Smooth muscle cell (in vitro differentiated cells): ENCODE data around the gene FTCDNL1. TPM values are rescaled to one million over a fixed set of nuclear protein-coding genes. Genes with fewer than 3 reads are reported as not detected.

Source experiments
- DNase-seq: peaks from one replicate; lab custom pipeline; 2025; ENCODE audit not compliant: unreplicated experiment; lab: John Stamatoyannopoulos, UW
- H2AFZ ChIP-seq: fragments of 200-600 bp; sonication (generic); 2 replicates; pipeline ENCODE4 v1.6.0; 2016; ENCODE audit warnings: antibody characterized with exemption, low read depth, mild to moderate bottlenecking
- H3F3A ChIP-seq: fragments of 200-600 bp; sonication (generic); 2 replicates; pipeline ENCODE4 v1.6.0; 2017; ENCODE audit warnings: antibody characterized with exemption, low read depth
- H3K27ac ChIP-seq: fragments of 200-600 bp; sonication (generic); 2 replicates; pipeline ENCODE4 v1.5.1; 2016; ENCODE audit warnings: low read depth, mild to moderate bottlenecking
- H3K27me3 ChIP-seq: fragments of 200-600 bp; sonication (generic); 2 replicates; pipeline ENCODE4 v1.6.1; 2016; ENCODE audit warnings: low read depth, mild to moderate bottlenecking
- H3K36me3 ChIP-seq: fragments of 200-600 bp; sonication (generic); 2 replicates; pipeline ENCODE4 v1.5.1; 2016; ENCODE audit warnings: low read depth
- H3K4me1 ChIP-seq: fragments of 200-600 bp; sonication (generic); 2 replicates; pipeline ENCODE4 v1.5.1; 2016; ENCODE audit warnings: low read depth
- H3K4me2 ChIP-seq: fragments of 200-600 bp; sonication (generic); 2 replicates; pipeline ENCODE4 v1.6.0; 2016; ENCODE audit warnings: mild to moderate bottlenecking
- H3K4me3 ChIP-seq: fragments of 200-600 bp; sonication (generic); 2 replicates; pipeline ENCODE4 v1.5.1; 2016; ENCODE audit warnings: mild to moderate bottlenecking
- H3K79me2 ChIP-seq: fragments of 200-600 bp; sonication (generic); 2 replicates; pipeline ENCODE4 v1.6.0; 2016; ENCODE audit warnings: low read depth, mild to moderate bottlenecking
- H3K9ac ChIP-seq: fragments of 200-600 bp; sonication (generic); 2 replicates; pipeline ENCODE4 v1.6.0; 2016; ENCODE audit warnings: low read depth
- H3K9me3 ChIP-seq: fragments of 200-600 bp; sonication (generic); replicated peaks from 2 replicates; pipeline ENCODE4 v1.5.1; 2016; ENCODE audit warnings: low read depth
- H4K20me1 ChIP-seq: fragments of 200-600 bp; sonication (generic); 2 replicates; pipeline ENCODE4 v1.6.0; 2016; ENCODE audit warnings: low read depth
- WGBS: methylation state at CpG from one replicate; pipeline ENCODE4 v1.1.7; 2016; ENCODE audit warnings: low lambda C conversion rate; 5-methylcytosine and 5-hydroxymethylcytosine counted together
- polyA plus RNA-seq: library from polyadenylated mRNA; unstranded; fragments of >200 nt; fragmentation: Nextera tagmentation; extraction: Ambion mirVana; gene quantifications from 2 replicates; pipeline ENCODE4 v1.2.1, GENCODE V29; 2016
- total RNA-seq: library from RNA; depleted of rRNA; stranded (reverse); fragments of >200 nt; gene quantifications from 2 replicates; pipeline ENCODE4 v1.2.3, GENCODE V29; 2014
- TF ChIP-seq, protein P1 (sequence below): fragments of 200-600 bp; sonication (generic); IDR thresholded peaks from 2 replicates; pipeline ENCODE4 v1.5.1; 2017; ENCODE audit warnings: borderline replicate concordance, mild to moderate bottlenecking, antibody characterized with exemption; ENCODE audit not compliant: insufficient read depth, poor library complexity, severe bottlenecking

FTCDNL1 gene
- total and polyA plus RNA-seq, 2 experiments from 2014 or later = 0.66 TPM; not detected in 1

DNA sequence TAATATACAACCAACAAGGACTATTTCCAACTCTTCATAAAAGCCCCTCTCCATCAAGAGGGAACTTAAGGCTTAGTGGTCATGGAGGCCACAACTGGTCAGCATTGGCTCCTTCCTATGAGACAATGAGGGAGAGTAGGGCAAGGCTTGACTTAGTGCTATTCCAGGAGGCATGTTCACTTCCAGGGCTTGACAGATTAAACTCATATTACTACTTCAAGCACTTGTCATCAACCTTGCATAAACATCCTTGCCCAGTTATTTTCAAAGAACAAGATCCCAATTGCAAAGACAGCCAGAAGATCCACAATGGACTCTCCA lies 133.4 kb downstream of the FTCDNL1 start:
- H3K4me3 ChIP-seq = no peak overlapping the region
- no peak overlapping the region for H3K27ac ChIP-seq
- H3K4me1 ChIP-seq = no peaks in the 10 kb centered on the region
- H4K20me1 ChIP-seq = no peaks in the 10 kb centered on the region
- no peaks in the 10 kb centered on the region for H3K79me2 ChIP-seq
- no peak overlapping the region for H3K4me2 ChIP-seq
- no peak for DNase-seq
- H3K36me3 ChIP-seq = no peaks in the 10 kb centered on the region
- no peak overlapping the region for H3K9ac ChIP-seq
- no peaks in the 10 kb centered on the region for H3F3A ChIP-seq
- H3K27me3 ChIP-seq = no peaks in the 10 kb centered on the region
- H2AFZ ChIP-seq = no peak overlapping the region
- TF ChIP-seq, protein P1, sequence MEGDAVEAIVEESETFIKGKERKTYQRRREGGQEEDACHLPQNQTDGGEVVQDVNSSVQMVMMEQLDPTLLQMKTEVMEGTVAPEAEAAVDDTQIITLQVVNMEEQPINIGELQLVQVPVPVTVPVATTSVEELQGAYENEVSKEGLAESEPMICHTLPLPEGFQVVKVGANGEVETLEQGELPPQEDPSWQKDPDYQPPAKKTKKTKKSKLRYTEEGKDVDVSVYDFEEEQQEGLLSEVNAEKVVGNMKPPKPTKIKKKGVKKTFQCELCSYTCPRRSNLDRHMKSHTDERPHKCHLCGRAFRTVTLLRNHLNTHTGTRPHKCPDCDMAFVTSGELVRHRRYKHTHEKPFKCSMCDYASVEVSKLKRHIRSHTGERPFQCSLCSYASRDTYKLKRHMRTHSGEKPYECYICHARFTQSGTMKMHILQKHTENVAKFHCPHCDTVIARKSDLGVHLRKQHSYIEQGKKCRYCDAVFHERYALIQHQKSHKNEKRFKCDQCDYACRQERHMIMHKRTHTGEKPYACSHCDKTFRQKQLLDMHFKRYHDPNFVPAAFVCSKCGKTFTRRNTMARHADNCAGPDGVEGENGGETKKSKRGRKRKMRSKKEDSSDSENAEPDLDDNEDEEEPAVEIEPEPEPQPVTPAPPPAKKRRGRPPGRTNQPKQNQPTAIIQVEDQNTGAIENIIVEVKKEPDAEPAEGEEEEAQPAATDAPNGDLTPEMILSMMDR = no peak
- H3K9me3 ChIP-seq = no peaks in the 10 kb centered on the region

DNA sequence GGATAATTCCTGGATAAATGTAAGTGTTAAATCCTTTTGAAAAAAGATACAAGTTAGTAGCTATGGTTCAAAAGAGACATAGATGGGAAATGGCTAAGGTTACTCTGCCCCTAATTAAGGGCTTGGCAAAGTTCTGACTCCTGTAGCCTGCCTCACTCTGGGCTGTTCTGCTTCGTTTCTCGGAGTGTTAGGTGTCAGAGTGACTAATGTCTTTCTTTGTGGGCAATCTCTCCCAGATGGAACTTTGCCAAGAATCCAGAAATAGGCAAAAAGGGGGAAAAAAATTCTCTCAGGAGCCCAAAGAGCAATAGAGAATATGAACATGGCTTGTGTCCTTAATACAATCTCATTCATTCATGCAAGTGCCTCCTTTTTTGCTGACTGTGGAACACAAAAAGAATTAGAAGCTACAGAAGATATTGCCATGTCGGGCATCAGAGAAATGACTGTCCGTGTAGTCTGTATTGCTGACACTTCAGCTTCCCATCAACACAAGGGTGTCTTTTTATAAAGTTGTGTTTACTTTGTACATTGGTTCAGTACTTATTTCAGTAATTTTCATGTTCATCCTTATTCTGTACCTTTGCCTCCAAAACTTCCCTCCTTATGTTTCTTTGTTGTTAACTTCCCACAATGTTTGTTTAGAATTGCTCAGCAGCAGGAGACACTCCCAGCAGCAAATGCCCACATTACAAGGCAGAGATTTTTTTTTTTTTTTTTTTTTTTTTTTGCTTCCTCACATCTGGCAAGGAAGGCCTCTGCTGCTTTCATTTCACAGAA lies 134.0 kb downstream of the FTCDNL1 start:
- H3K27me3 ChIP-seq = no peaks in the 10 kb centered on the region
- no peak overlapping the region for H3K27ac ChIP-seq
- H3K4me3 ChIP-seq = no peak overlapping the region
- H3K9me3 ChIP-seq = no peaks in the 10 kb centered on the region
- 41% methylated on average over 4 of the region's 4 CpGs for WGBS
- H2AFZ ChIP-seq = no peak overlapping the region
- no peaks in the 10 kb centered on the region for H3K4me1 ChIP-seq
- H4K20me1 ChIP-seq = no peaks in the 10 kb centered on the region
- H3K4me2 ChIP-seq = peak overlapping the region; percentile 58
- H3F3A ChIP-seq = no peaks in the 10 kb centered on the region
- H3K79me2 ChIP-seq = no peaks in the 10 kb centered on the region
- no peaks in the 10 kb centered on the region for H3K36me3 ChIP-seq
- H3K9ac ChIP-seq = no peak overlapping the region
- DNase-seq = no peak
- TF ChIP-seq, protein P1 = no peak

- DNase-seq = no peak
- Histone ChIP-seq H3K36me3 (no peaks in the 10 kb centered on the region), H3K9ac (no peak overlapping the region), H3K27ac (no peak overlapping the region), H3K4me1 (no peaks in the 10 kb centered on the region), H3K79me2 (no peaks in the 10 kb centered on the region), H3K4me3 (no peak overlapping the region), H3F3A (no peaks in the 10 kb centered on the region), H2AFZ (no peak overlapping the region), H4K20me1 (no peaks in the 10 kb centered on the region), H3K4me2 (no peak overlapping the region), H3K9me3 (peaks cover 2% of the 10 kb centered on the region), H3K27me3 (no peaks in the 10 kb centered on the region)
- 50% methylated on average over 2 of the region's 2 CpGs for WGBS
- TF ChIP-seq, protein P1 = no peak
These were observed 137.2 kb downstream of the FTCDNL1 start for GRCh38 chr2:199713746-199714145.

- H2AFZ ChIP-seq = no peak overlapping the region
- H3K4me1 ChIP-seq = no peaks in the 10 kb centered on the region
- no peak overlapping the region for H3K9ac ChIP-seq
- 9% methylated on average over 1 of the region's 1 CpG for WGBS
- no peaks in the 10 kb centered on the region for H3K27me3 ChIP-seq
- no peaks in the 10 kb centered on the region for H4K20me1 ChIP-seq
- no peak overlapping the region for H3K4me3 ChIP-seq
- H3K9me3 ChIP-seq = peaks cover 6% of the 10 kb centered on the region
- H3F3A ChIP-seq = no peaks in the 10 kb centered on the region
- H3K4me2 ChIP-seq = peak overlapping the region; percentile 36
- no peak overlapping the region for H3K27ac ChIP-seq
- TF ChIP-seq, protein P1 = no peak
- peaks cover 4% of the 10 kb centered on the region for H3K36me3 ChIP-seq
- H3K79me2 ChIP-seq = no peaks in the 10 kb centered on the region
- no peak for DNase-seq
These were observed 140.4 kb downstream of the FTCDNL1 start for GRCh38 chr2:199710551-199710950.
